ENCODE results near the gene ACVR2A.

ACVR2A gene

GRCh38 chr2:147924647-147925046 is 79.8 kb downstream of the ACVR2A start:
- Mint-ChIP-seq H3K4me3 (no peak overlapping the region), H3K36me3 (ENCODE audit: low read depth) (peaks cover 41% of the 10 kb centered on the region), H3K9me3 (no peaks in the 10 kb centered on the region), H3K27me3 (no peaks in the 10 kb centered on the region), H3K4me1 (ENCODE audit: low read depth) (peaks cover 12% of the 10 kb centered on the region), H3K27ac (no peak overlapping the region)
- no peak for DNase-seq

GRCh38 chr2:147925886-147926285 is 81.1 kb downstream of the ACVR2A start:
- H3K27me3 Mint-ChIP-seq: no peaks in the 10 kb centered on the region
- peak overlapping the region; percentile 27 for H3K27ac Mint-ChIP-seq
- peaks cover 12% of the 10 kb centered on the region for H3K4me1 Mint-ChIP-seq (ENCODE audit: low read depth)
- H3K9me3 Mint-ChIP-seq: no peaks in the 10 kb centered on the region
- H3K36me3 Mint-ChIP-seq (ENCODE audit: low read depth): peaks cover 40% of the 10 kb centered on the region
- DNase-seq: no peak
- no peak overlapping the region for H3K4me3 Mint-ChIP-seq

DNA sequence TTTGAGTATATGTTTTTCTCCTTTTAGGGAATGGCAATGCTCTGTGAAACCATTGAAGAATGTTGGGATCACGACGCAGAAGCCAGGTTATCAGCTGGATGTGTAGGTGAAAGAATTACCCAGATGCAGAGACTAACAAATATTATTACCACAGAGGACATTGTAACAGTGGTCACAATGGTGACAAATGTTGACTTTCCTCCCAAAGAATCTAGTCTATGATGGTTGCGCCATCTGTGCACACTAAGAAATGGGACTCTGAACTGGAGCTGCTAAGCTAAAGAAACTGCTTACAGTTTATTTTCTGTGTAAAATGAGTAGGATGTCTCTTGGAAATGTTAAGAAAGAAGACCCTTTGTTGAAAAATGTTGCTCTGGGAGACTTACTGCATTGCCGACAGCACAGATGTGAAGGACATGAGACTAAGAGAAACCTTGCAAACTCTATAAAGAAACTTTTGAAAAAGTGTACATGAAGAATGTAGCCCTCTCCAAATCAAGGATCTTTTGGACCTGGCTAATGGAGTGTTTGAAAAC is 82.3 kb downstream of the ACVR2A start:
- Mint-ChIP-seq H3K36me3 (ENCODE audit: low read depth) (peaks cover 37% of the 10 kb centered on the region), H3K27ac (no peak overlapping the region), H3K4me3 (no peak overlapping the region), H3K27me3 (no peaks in the 10 kb centered on the region), H3K4me1 (ENCODE audit: low read depth) (peaks cover 12% of the 10 kb centered on the region), H3K9me3 (no peaks in the 10 kb centered on the region)
- no peak for DNase-seq

- Mint-ChIP-seq H3K27ac (no peak overlapping the region), H3K27me3 (no peaks in the 10 kb centered on the region), H3K36me3 (ENCODE audit: low read depth) (peaks cover 69% of the 10 kb centered on the region), H3K4me1 (ENCODE audit: low read depth) (no peaks in the 10 kb centered on the region), H3K4me3 (no peak overlapping the region), H3K9me3 (no peaks in the 10 kb centered on the region)
- DNase-seq: no peak
Observed at GRCh38 chr2:147933931-147934330, 89.1 kb downstream of the ACVR2A start.

DNA sequence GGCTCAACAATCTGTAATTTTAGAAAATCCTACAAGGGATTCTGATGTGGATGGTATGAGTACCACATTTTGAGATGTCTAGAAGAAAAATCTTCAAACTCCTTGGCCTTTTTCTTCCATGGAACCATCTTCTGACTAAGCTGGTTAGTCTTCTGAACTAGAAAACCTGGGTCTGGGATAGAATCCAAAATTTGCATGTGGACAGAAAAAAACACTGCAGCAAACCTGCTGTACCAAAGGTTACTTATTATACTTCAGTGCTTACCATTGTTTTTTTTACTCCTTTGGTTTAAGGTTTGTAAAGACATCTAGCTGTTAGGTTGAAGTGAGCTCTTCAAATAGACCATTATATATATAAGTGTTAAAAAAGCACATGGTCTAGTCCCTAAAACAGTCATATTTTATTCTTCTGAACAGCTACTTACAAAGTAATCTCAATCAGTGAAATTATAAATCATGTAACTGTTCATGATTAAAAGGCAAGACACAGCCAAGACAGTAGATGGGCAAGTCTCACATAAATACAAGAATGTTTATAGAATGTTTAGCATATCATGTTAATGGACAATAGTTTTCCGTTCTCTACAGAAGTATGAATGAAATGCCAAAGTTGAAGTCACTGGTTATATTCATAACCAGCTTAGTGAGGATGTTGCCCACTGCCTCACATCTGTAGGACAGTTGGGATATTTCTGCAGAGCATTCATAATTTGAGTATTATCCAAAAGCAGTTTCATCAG is 90.2 kb downstream of the ACVR2A start:
- no peaks in the 10 kb centered on the region for H3K4me1 Mint-ChIP-seq (ENCODE audit: low read depth)

GRCh38 chr2:147937744-147938349 is 93.0 kb downstream of the ACVR2A start:
- no peak overlapping the region for H3K4me3 Mint-ChIP-seq
- no peak overlapping the region for H3K27ac Mint-ChIP-seq
- no peaks in the 10 kb centered on the region for H3K9me3 Mint-ChIP-seq
- no peaks in the 10 kb centered on the region for H3K4me1 Mint-ChIP-seq (ENCODE audit: low read depth)
- no peak for DNase-seq
- H3K36me3 Mint-ChIP-seq (ENCODE audit: low read depth): peaks cover 69% of the 10 kb centered on the region
- H3K27me3 Mint-ChIP-seq: no peaks in the 10 kb centered on the region

More for the DNA sequence above, 90.2 kb downstream of the ACVR2A start:
- Mint-ChIP-seq H3K4me3 (no peak overlapping the region), H3K36me3 (ENCODE audit: low read depth) (peaks cover 66% of the 10 kb centered on the region), H3K27ac (no peak overlapping the region), H3K9me3 (no peaks in the 10 kb centered on the region), H3K27me3 (no peaks in the 10 kb centered on the region)
- DNase-seq: no peak

DNA sequence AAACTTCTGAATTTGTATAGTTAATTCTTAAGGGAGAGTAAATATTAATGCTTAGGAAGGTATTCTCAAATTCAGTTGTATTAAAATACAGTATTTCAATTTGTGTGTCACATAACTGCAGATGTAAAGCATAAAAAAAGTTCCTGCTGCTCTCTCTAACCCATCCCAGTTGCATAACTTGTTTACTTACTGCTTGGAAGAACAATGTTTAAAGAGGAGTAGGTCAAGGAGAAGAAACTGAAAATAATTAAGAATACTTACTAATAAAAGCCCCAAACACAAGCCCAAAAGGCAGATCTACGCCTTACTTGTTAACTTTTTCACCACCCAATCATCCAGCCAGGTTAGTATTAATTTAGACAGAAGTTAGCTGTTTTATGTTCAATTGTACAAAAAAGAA is 94.5 kb downstream of the ACVR2A start:
- Mint-ChIP-seq H3K9me3 (no peaks in the 10 kb centered on the region), H3K36me3 (ENCODE audit: low read depth) (peaks cover 62% of the 10 kb centered on the region), H3K27ac (no peak overlapping the region), H3K27me3 (no peaks in the 10 kb centered on the region), H3K4me1 (ENCODE audit: low read depth) (no peaks in the 10 kb centered on the region), H3K4me3 (no peak overlapping the region)
- no peak for DNase-seq

DNA sequence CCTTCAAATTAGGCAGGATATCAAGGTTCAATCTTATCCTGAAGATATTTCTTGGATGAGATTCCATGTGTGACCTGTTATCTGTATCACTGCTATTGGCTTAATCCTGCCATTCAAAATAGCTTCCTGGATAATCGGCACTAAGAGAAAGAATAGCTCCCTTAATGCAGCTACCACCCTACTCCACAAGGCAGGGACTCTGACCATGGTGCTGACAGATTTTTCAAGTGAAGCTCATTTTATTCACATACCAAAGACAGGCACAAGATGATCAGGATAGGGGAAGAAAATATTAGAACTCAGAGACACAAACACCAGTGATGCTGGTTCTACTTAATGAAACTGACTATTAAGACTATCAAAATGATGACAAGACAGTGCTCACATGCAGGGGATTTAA is 100.8 kb downstream of the ACVR2A start:
- Mint-ChIP-seq H3K4me1 (ENCODE audit: low read depth) (no peaks in the 10 kb centered on the region), H3K27ac (no peak overlapping the region), H3K4me3 (no peak overlapping the region), H3K27me3 (no peaks in the 10 kb centered on the region), H3K36me3 (ENCODE audit: low read depth) (peaks cover 56% of the 10 kb centered on the region), H3K9me3 (no peaks in the 10 kb centered on the region)
- DNase-seq: no peak

GRCh38 chr2:147952118-147952517 is 107.3 kb downstream of the ACVR2A start:
- Mint-ChIP-seq H3K36me3 (ENCODE audit: low read depth) (peaks cover 54% of the 10 kb centered on the region), H3K27me3 (no peaks in the 10 kb centered on the region), H3K27ac (no peak overlapping the region), H3K9me3 (no peaks in the 10 kb centered on the region), H3K4me1 (ENCODE audit: low read depth) (no peaks in the 10 kb centered on the region), H3K4me3 (no peak overlapping the region)
- DNase-seq: no peak

DNA sequence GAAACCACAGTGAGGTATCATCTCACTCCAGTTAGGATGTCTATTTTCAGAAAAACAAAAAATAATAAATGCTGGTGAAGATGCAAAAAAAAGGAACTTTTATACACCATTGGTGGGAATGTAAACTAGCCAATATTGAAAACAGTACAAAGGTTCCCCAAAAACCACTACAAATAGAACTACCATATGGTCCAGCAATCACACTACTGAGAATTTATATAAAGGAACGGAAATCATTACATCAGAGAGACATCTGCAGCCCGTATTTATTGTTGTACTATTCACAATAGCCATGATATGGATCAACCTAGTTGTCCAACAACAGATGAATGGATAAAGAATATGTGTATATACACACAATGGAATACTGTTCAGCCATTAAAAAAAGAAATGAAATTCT is 123.7 kb downstream of the ACVR2A start:
- no peak for DNase-seq

DNA sequence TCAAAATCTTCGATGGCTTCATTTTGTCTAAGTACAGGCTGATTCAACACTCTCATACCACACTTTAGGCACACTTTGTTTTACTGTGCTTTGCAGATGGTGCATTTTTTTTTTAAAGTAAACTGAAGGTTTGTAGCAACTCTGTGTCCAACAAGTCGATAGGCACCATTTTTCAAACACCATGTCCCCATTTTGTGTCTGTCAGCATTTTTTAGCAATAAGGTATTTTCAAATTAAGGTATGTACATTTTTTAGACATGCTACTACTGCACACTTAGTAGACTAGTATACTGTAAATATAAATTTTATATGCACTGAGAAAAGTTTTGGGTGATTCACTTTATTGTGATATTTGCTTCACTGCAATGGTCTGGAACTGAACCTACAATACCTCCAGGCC is 131.3 kb downstream of the ACVR2A start:
- DNase-seq: no peak
- no peak overlapping the region for H3K4me3 Mint-ChIP-seq
- H3K4me1 Mint-ChIP-seq (ENCODE audit: low read depth): peaks cover 23% of the 10 kb centered on the region
- peaks cover 48% of the 10 kb centered on the region for H3K36me3 Mint-ChIP-seq (ENCODE audit: low read depth)
- peaks cover 4% of the 10 kb centered on the region for H3K9me3 Mint-ChIP-seq
- H3K27me3 Mint-ChIP-seq: no peaks in the 10 kb centered on the region
- H3K27ac Mint-ChIP-seq: no peak overlapping the region

More for the DNA sequence above, 123.7 kb downstream of the ACVR2A start:
- Mint-ChIP-seq H3K27me3 (no peaks in the 10 kb centered on the region), H3K27ac (no peak overlapping the region), H3K36me3 (ENCODE audit: low read depth) (peaks cover 80% of the 10 kb centered on the region), H3K4me1 (ENCODE audit: low read depth) (peaks cover 4% of the 10 kb centered on the region), H3K9me3 (peaks cover 36% of the 10 kb centered on the region), H3K4me3 (no peak overlapping the region)

GRCh38 chr2:147977679-147978078 is 132.8 kb downstream of the ACVR2A start:
- no peaks in the 10 kb centered on the region for H3K27me3 Mint-ChIP-seq
- H3K27ac Mint-ChIP-seq: no peak overlapping the region
- no peak for DNase-seq
- H3K4me3 Mint-ChIP-seq: no peak overlapping the region
- peaks cover 4% of the 10 kb centered on the region for H3K9me3 Mint-ChIP-seq
- peaks cover 41% of the 10 kb centered on the region for H3K36me3 Mint-ChIP-seq (ENCODE audit: low read depth)
- peaks cover 29% of the 10 kb centered on the region for H3K4me1 Mint-ChIP-seq (ENCODE audit: low read depth)
